Stimulated activated CD8-positive, alpha-beta memory T cell treated with anti-CD3 and anti-CD28 coated beads, Interleukin-7, amount 100 ng/mL, for 48 hours (primary cell): Measurements from ENCODE around the gene KDM4D.
"Not testable (repeated sequence)": the region's sequence is repeated elsewhere in the genome, so short reads cannot be mapped to it uniquely, and the experiment has no call there.

ENCODE experiments used
- DNase-seq, 2 donors: peaks; one replicate each; pipeline ENCODE4 v3.0.0-alpha.2; 2020; ENCODE audit warnings: low read depth in 1 of 2; ENCODE audit errors: extremely low read depth in 1 of 2

KDM4D gene

GRCh38 chr11:94956963-94957362 is 16.5 kb upstream of the KDM4D start:
- no peak for DNase-seq

- no peak for DNase-seq
Observed at GRCh38 chr11:94958121-94958696, 15.3 kb upstream of the KDM4D start.

GRCh38 chr11:94959179-94959578 is 14.3 kb upstream of the KDM4D start:
- DNase-seq = no peak

- no peak for DNase-seq
Observed at GRCh38 chr11:94960488-94960887, 13.0 kb upstream of the KDM4D start.

- DNase-seq = no peak
Observed at GRCh38 chr11:94961255-94961654, 12.3 kb upstream of the KDM4D start.

GRCh38 chr11:94964934-94965333 is 8.6 kb upstream of the KDM4D start:
- DNase-seq = no peak

GRCh38 chr11:94968334-94968958 is 5.1 kb upstream of the KDM4D start:
- no peak for DNase-seq

GRCh38 chr11:94972700-94973098 is 810 bp upstream of the KDM4D start:
- no peak for DNase-seq

- DNase-seq = no peak
Observed at GRCh38 chr11:94974178-94974577, 669 bp downstream of the KDM4D start.

- DNase-seq = no peak
Observed at GRCh38 chr11:94975599-94975998, 2.1 kb downstream of the KDM4D start.

GRCh38 chr11:94987378-94987777 is 13.9 kb downstream of the KDM4D start:
- no peak for DNase-seq

- DNase-seq = no peak
Observed at GRCh38 chr11:94988748-94989147, 15.2 kb downstream of the KDM4D start.

- DNase-seq = no peak
Observed at GRCh38 chr11:94993400-94993943, 20.0 kb downstream of the KDM4D start.

GRCh38 chr11:94997437-94997836 is 23.9 kb downstream of the KDM4D start:
- no peak for DNase-seq

- no peak for DNase-seq
Observed at GRCh38 chr11:94998285-94998684, 24.8 kb downstream of the KDM4D start.

- DNase-seq = no peak
Observed at GRCh38 chr11:95003716-95004115, 30.2 kb downstream of the KDM4D start.

GRCh38 chr11:95005642-95006041 is 32.1 kb downstream of the KDM4D start:
- no peak for DNase-seq

GRCh38 chr11:95011376-95011775 is 37.9 kb downstream of the KDM4D start:
- no peak for DNase-seq

GRCh38 chr11:95014184-95014821 is 40.8 kb downstream of the KDM4D start:
- DNase-seq = no peak

- no peak for DNase-seq
Observed at GRCh38 chr11:95016139-95016538, 42.6 kb downstream of the KDM4D start.

GRCh38 chr11:95021468-95021867 is 48.0 kb downstream of the KDM4D start:
- DNase-seq = not testable (repeated sequence)

GRCh38 chr11:95024958-95025357 is 51.4 kb downstream of the KDM4D start, which contains the start of gene KDM4E:
Gene KDM4E, plus strand, starts transcription at chr11:95025258. Its CDS starts 300 bp downstream, at chr11:95025558.
- no peak for DNase-seq
